Kidney epithelial cell (primary cell): ENCODE results near the gene KRT86. TPM values are rescaled to one million over a fixed set of nuclear protein-coding genes. Genes with fewer than 3 reads are reported as not detected.
"Not testable (repeated sequence)": the region's sequence is repeated elsewhere in the genome, so short reads cannot be mapped to it uniquely, and the experiment has no call there.

Source experiments
- DNase-seq: peaks from one replicate; pipeline ENCODE4 v3.0.0-alpha.2; 2010; ENCODE audit warnings: low read depth
- H3K27me3 ChIP-seq: 2 replicates; pipeline ENCODE4 v1.6.0; 2011; ENCODE audit warnings: low read length; ENCODE audit not compliant: control insufficient read depth, insufficient read depth
- H3K36me3 ChIP-seq: 2 replicates; pipeline ENCODE4 v1.5.1; 2011; ENCODE audit warnings: low read length; ENCODE audit not compliant: control insufficient read depth, insufficient read depth
- H3K4me3 ChIP-seq: 2 replicates; pipeline ENCODE4 v1.5.1; 2011; ENCODE audit warnings: low read depth, mild to moderate bottlenecking, control low read depth, low read length
- total RNA-seq: library from RNA; depleted of rRNA; stranded (reverse); fragments of >200 nt; gene quantifications from 2 replicates; pipeline ENCODE4 v1.2.3, GENCODE V29; 2015
- TF ChIP-seq, protein P1 (sequence below): IDR thresholded peaks from 2 replicates; pipeline ENCODE4 v1.5.1; 2011; ENCODE audit warnings: mild to moderate bottlenecking, moderate library complexity, low read length, control low read depth, inconsistent platforms; ENCODE audit not compliant: insufficient read depth, poor library complexity, severe bottlenecking

KRT86 gene
- total RNA-seq, 1 donor from 2014 or later, result 6.9 TPM

DNA sequence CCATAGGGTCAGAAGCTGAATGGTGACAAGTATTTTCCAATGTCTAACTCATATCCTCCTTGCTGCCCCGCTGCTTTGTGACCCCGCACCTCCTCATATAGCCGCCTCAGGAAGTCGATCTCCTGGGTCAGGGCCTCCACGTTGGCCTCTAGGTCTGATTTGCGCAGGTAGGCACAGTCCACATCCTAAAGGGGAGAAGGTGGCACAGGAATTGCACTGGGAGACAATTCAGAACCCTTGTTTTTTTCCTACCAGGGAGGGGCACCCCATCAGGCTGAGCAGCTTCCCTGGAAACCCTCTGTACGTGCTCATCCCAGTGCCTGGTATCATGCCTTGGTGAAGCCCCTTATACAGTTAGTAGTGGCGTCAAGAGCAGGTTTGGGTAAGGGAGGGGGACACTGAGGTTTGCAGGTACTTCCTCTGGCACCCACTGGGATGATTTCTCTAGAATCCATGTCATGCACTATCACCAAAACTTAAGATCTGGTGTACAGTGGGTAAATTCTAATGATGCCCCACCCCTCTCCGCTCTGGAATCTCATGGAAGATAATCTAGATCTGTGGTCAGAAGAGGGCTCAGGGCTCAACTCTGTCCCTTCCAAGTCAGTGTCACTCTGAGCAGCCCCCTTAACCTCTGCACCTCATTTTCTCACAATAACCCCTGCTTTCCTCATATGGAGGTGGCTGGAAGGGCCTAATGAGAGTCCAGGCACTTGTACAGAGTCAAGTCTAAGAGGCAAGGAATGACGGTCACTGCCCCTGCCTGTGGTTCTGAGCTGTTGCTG lies 20.1 kb upstream of the KRT86 start:
- no peak for DNase-seq
- H3K4me3 ChIP-seq, result no peak overlapping the region
- peaks cover 23% of the 10 kb centered on the region for H3K27me3 ChIP-seq
- H3K36me3 ChIP-seq, result no peaks in the 10 kb centered on the region
- TF ChIP-seq, protein P1, sequence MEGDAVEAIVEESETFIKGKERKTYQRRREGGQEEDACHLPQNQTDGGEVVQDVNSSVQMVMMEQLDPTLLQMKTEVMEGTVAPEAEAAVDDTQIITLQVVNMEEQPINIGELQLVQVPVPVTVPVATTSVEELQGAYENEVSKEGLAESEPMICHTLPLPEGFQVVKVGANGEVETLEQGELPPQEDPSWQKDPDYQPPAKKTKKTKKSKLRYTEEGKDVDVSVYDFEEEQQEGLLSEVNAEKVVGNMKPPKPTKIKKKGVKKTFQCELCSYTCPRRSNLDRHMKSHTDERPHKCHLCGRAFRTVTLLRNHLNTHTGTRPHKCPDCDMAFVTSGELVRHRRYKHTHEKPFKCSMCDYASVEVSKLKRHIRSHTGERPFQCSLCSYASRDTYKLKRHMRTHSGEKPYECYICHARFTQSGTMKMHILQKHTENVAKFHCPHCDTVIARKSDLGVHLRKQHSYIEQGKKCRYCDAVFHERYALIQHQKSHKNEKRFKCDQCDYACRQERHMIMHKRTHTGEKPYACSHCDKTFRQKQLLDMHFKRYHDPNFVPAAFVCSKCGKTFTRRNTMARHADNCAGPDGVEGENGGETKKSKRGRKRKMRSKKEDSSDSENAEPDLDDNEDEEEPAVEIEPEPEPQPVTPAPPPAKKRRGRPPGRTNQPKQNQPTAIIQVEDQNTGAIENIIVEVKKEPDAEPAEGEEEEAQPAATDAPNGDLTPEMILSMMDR, result no peak

DNA sequence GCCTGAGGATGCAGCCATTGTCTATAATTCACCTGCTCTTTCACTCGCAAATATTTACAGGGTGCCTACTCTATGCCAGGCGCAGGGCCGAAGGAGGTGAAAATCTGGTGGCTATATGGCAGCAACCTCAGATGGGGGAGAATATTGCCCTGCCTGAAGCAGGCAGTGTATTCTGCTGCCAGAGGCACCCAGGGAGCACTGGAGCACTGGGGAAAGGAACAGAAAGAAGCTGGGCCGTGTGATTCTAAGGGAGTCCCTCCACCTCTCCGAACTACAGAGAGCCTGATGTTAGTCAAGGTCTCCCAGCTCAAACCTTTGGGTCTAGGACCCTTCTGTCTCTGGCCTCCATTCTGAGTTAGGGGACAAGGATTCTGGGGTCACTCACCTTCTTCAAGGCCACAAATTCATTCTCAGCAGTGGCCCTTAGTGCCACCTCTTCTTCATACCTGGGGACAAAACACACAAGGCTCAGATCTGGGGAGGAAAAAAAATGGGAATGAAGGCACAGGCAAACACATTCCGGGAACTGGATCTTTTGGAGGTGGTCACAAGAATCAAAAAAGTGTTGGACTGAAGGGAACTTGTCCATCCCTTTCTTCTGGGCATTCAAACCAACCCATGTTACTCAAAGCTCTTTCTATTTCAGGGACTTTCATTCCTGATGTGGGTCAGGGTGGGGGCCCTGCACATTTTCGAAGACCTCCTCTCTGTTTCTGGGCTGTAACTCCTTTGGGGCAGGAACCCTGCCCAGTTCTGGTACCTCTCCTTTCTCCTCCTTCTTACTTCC lies 19.3 kb upstream of the KRT86 start:
- H3K27me3 ChIP-seq, result peaks cover 19% of the 10 kb centered on the region
- H3K4me3 ChIP-seq, result no peak overlapping the region
- H3K36me3 ChIP-seq, result no peaks in the 10 kb centered on the region
- DNase-seq, result no peak
- TF ChIP-seq, protein P1, result no peak

DNA sequence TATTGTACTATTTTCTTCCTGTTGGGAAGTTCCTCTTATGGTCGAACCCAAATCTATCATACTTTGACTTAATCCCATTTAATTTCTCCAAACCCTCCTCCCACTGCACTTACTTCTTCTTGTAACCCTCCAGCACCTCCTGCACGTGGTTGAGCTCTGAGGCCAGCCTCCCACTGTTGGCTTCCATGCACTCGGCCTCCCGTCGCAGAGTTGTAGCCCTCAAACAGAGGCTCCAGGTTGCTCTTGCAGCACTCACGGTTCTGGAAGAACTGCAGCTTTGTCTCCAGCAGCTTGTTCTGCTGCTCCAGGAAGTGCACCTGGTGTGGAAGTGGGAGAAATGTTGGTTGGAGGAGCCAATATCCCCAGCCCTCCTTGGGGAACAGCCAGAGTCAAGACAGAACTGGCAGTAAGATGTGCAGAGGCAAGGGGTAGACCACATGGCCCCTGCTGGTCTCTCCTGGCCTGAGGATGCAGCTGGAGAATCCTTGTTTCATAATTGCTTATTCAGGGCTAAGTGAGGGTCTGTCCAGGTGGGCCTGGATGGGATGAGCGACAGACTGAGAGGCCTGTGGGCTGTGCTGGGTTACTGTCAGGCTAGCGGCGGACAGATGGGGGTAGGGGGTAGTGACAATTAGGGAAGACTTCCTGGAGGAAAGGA lies 18.4 kb upstream of the KRT86 start:
- Histone ChIP-seq H3K4me3 (no peak overlapping the region), H3K36me3 (no peaks in the 10 kb centered on the region), H3K27me3 (peaks cover 18% of the 10 kb centered on the region)
- TF ChIP-seq, protein P1, result no peak
- no peak for DNase-seq

DNA sequence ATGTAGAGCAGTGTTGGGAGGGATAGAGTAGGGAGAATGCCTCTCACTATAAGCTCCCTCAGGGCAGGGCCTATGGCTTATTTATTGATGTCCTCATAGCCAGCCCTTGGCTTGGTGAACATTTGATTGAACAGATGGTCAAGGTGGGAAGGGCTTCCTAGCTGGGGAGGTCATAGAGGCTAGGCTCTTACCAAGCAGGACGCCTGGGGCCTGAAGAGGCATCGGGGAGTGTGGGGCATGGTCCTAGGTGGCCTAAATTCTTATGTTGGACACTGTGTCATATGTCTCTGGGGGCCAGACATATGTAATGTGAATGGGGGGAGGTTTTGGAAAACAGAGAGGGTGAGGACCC lies 17.9 kb upstream of the KRT86 start:
- H3K27me3 ChIP-seq, result peaks cover 18% of the 10 kb centered on the region
- TF ChIP-seq, protein P1, result no peak
- H3K4me3 ChIP-seq, result no peak overlapping the region
- H3K36me3 ChIP-seq, result no peaks in the 10 kb centered on the region
- no peak for DNase-seq

DNA sequence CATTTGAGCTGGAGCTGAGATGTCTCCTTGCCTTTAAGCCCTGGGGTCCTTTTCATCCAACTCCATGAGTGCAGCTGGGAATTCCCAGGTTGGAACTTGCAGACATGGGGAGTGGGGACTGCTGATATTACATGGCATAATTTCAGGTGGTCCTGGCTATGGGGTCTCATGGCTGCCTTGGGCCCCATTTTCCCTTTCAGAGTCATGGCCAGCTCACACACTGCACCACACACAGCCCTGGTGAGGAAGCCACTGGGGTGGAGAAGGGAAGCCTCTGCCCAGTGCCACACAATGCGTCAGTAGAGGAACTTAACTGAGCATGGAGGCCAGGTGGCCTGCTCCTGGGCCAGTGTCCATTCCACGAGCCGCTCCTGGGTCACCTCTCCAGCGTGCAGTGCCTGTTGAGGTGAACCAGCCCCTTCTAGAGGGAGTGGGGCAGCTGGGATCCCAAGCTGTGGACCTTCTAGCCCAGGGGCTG lies 17.3 kb upstream of the KRT86 start:
- Histone ChIP-seq H3K4me3 (no peak overlapping the region), H3K36me3 (no peaks in the 10 kb centered on the region), H3K27me3 (peaks cover 18% of the 10 kb centered on the region)
- no peak for DNase-seq
- TF ChIP-seq, protein P1, result no peak

DNA sequence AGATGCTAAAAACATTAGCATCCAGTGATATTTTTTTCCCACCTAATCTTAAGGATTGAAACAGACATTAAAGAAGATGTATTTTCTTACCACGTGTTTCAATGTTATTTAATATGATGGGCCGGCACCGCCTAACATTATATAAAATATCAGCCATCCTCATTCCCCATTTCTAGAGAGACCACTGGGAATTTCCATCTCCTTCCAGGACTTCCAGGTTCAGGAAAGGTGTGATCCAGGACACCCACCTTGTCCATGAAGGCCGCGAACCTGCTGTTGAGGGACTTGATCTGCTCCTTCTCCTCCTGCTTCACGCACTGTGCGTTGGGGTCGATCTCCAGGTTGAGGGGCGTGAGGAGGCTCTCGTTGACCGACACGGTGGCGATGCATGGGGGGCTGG lies 16.5 kb upstream of the KRT86 start:
- not testable (repeated sequence) for H3K36me3 ChIP-seq, H3K4me3 ChIP-seq, DNase-seq
- H3K27me3 ChIP-seq, result peaks cover 18% of the 10 kb centered on the region
